HK-2 (cell line): ENCODE measurements around the gene HOXC11.

Experiments
- DNase-seq: peaks from one replicate; pipeline ENCODE4 v3.0.0-alpha.2; 2018; ENCODE audit not compliant: unreplicated experiment

Gene HOXC11

GRCh38 chr12:53997204-53998109, 24.5 kb downstream of the HOXC11 start:
- DNase-seq: no peak

GRCh38 chr12:53998110-53998899, 25.4 kb downstream of the HOXC11 start:
- no peak for DNase-seq

DNA sequence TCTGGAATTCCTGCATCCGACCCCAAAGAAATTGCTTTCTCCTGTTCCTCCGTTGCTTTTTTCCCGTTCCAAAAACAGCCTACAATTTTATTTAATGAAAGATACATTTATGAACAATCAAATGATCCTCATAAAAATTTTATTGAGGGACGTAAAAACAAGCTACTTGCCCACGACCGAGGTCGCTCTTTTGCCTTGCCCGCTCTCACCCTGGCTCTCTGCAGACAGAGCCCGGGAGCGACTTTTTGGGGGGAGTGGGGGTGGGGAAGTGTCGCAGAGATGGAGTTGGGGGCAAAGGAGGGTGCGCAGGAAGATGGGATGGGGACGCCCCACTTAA, 25.9 kb downstream of the HOXC11 start:
- DNase-seq: no peak

DNA sequence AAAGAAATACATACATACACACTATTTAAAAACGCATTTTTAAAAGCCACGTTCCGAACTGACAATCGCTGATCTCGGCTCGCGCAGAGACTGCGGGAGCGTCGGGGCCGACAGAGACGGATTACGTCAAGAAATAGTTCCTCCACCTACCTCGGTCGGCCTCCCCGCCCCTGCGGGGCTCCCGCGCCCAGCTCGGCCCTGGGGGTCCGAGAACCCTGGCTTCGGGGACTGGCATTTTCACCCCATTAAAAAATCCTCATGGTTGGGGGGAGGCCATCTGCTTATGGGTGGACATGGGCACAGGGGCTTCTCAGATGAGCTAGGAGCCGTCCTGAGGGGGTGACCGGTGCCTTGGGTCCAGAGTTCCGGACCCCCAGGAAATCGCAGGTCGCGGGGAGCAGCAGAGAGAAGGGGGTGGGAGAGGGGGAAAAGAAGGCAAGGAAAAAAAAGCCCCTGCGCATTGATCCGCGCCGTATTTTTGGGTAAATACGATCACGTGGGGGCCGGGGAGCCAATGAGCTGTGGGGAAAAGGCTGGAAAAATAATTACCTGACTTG, 26.7 kb downstream of the HOXC11 start:
- DNase-seq: peak; percentile 75

GRCh38 chr12:54000116-54001114, 27.5 kb downstream of the HOXC11 start, which contains the start of gene HOXC9:
HOXC9 (plus strand) TSS chr12:54000161; CDS start chr12:54000189, 28 bp downstream.
- DNase-seq: peak; percentile 65

GRCh38 chr12:54001283-54002187, 28.6 kb downstream of the HOXC11 start:
- no peak for DNase-seq

DNA sequence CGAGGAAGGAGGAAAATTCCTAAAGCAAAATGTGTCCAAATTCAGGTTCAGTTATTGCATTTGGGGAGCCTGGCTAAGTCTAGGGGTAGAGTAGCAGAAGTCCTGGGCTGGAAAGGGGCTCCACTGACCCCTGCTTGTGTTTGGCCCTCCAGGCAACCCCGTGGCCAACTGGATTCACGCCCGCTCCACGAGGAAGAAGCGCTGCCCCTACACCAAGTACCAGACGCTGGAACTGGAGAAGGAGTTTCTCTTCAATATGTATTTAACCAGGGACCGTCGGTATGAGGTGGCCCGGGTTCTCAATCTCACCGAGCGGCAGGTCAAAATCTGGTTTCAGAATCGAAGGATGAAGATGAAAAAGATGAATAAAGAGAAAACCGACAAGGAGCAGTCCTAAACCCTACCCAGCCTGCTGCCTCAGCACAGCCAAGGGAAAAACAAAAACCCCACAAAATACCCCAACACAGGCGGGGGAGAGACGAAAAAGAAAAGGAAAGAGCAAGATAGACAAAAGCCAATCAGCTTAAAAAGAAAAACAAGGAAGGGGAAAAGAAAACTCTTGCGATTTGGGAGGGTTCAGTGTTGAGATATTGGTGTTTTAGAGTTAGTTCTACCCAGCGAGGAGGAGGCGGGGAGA, 29.5 kb downstream of the HOXC11 start:
- no peak for DNase-seq

GRCh38 chr12:54002915-54003389, 30.0 kb downstream of the HOXC11 start:
- DNase-seq: no peak

- no peak for DNase-seq
Measured at GRCh38 chr12:54003625-54004024, 30.7 kb downstream of the HOXC11 start.

GRCh38 chr12:54004063-54004840, 31.3 kb downstream of the HOXC11 start:
- DNase-seq: no peak

- DNase-seq: no peak
Measured at GRCh38 chr12:54004841-54005530, 32.1 kb downstream of the HOXC11 start.

- no peak for DNase-seq
Measured at GRCh38 chr12:54005531-54005852, 32.6 kb downstream of the HOXC11 start.

GRCh38 chr12:54005853-54006558, 33.1 kb downstream of the HOXC11 start:
- peak; percentile 87 for DNase-seq

GRCh38 chr12:54006559-54007220, 33.8 kb downstream of the HOXC11 start:
- DNase-seq: no peak

- no peak for DNase-seq
Measured at GRCh38 chr12:54007538-54008259, 34.8 kb downstream of the HOXC11 start.

GRCh38 chr12:54008260-54008552, 35.3 kb downstream of the HOXC11 start:
- no peak for DNase-seq
